Mucosa of descending colon (tissue), 3 donors: ENCODE data around the gene IL1RAP. TPM values are rescaled to one million over a fixed set of nuclear protein-coding genes. Genes with fewer than 3 reads are reported as not detected.

Source experiments
- ATAC-seq: fragments of 200-7000 bp; cut with Tn5 transposase; one replicate; pipeline ENCODE4 v1.9.1; 2020; ENCODE audit warnings: mild to moderate bottlenecking, moderate library complexity
- DNase-seq, 3 donors: peaks; one replicate each; pipeline ENCODE4 v3.0.0-alpha.2; 2020
- H3K36me3 ChIP-seq: fragments of 200-600 bp; one replicate; pipeline ENCODE4 v1.8.0; 2021; ENCODE audit warnings: low read depth, mild to moderate bottlenecking
- H3K4me1 ChIP-seq: fragments of 200-600 bp; one replicate; pipeline ENCODE4 v1.8.0; 2021; ENCODE audit warnings: low read depth, mild to moderate bottlenecking
- H3K4me3 ChIP-seq: fragments of 200-600 bp; one replicate; pipeline ENCODE4 v1.8.0; 2021; ENCODE audit warnings: mild to moderate bottlenecking
- H3K9me3 ChIP-seq: fragments of 200-600 bp; one replicate; pipeline ENCODE4 v1.8.0; 2021; ENCODE audit warnings: mild to moderate bottlenecking
- intact Hi-C, 2 donors: fragments of 100-400 bp; cut with DNase I in 1 of 2; cut with micrococcal nuclease in 1 of 2; formaldehyde crosslinking; loops; one replicate each; pipeline versions ENCODE4 v1.11.0 to v1.11.1; 2022; cut with DNase I, micrococcal nuclease
- total RNA-seq, 3 donors: library from RNA; stranded (reverse); fragmentation: NEBNext Ultra II Directional in 2 of 3; extraction: Animal tissue kit (Norgen Biotek cat#: 25700) in 2 of 3; gene quantifications; one replicate each; pipeline versions ENCODE4 v1.2.1 to v1.2.4, GENCODE V29; 2021 to 2023
- TF ChIP-seq, protein P1 (sequence below): fragments of 200-600 bp; IDR thresholded peaks from one replicate; pipeline ENCODE4 v1.8.0; 2022; ENCODE audit warnings: antibody characterized with exemption, mild to moderate bottlenecking
- donor health status: DM: no; HTN: no; CAD: no; lungs with moderate emphysema.
- donor health status: DM: no; HTN: no; CAD: no.
- donor health status: DM: no; HTN: yes; CAD: no.

Gene IL1RAP
- total RNA-seq, 3 donors from 2014 or later, result 4.8 to 8.3 (median 5.2) TPM

DNA sequence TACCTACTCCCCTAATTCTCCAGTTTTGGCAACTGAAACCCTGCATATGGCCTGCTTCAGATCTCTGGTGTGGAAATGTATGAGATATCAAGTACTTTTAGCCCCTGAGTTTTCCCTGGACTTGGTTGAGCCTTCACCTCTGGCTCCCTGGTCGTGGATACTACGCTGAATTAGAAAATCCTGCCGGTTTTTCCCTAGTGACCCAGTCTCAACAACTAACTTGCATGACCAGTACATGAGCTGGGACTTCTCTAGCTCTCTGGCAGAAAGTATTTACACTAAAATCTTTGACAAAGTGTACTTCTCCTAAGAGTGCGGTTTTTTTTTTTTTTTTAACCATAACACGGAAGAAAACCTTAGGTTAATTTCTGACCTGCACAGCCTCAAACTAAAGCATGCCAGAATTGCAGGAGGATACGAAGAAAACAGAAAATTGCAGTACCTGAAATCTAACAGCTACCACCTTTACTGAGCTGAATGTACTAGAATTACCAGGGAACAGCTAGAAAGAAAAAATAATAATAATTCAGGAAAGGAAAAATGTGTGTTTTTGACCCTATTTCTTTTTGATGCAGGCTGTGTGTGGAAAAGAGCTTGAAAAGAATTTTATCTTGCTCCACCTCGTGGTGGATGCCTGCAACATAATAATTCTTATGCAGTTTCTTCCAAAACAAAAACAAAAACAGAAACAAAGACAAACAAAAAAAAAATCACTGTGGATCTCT lies 183.1 kb downstream of the IL1RAP start:
- no peaks in the 10 kb centered on the region for H3K4me1 ChIP-seq
- no peak for ATAC-seq
- no peaks in the 10 kb centered on the region for H3K36me3 ChIP-seq
- DNase-seq, result peak in 1 of 3 donors; percentile 9
- intact Hi-C loops, result no loop called here
- H3K4me3 ChIP-seq, result no peak overlapping the region
- H3K9me3 ChIP-seq, result no peaks in the 10 kb centered on the region
- TF ChIP-seq, protein P1, sequence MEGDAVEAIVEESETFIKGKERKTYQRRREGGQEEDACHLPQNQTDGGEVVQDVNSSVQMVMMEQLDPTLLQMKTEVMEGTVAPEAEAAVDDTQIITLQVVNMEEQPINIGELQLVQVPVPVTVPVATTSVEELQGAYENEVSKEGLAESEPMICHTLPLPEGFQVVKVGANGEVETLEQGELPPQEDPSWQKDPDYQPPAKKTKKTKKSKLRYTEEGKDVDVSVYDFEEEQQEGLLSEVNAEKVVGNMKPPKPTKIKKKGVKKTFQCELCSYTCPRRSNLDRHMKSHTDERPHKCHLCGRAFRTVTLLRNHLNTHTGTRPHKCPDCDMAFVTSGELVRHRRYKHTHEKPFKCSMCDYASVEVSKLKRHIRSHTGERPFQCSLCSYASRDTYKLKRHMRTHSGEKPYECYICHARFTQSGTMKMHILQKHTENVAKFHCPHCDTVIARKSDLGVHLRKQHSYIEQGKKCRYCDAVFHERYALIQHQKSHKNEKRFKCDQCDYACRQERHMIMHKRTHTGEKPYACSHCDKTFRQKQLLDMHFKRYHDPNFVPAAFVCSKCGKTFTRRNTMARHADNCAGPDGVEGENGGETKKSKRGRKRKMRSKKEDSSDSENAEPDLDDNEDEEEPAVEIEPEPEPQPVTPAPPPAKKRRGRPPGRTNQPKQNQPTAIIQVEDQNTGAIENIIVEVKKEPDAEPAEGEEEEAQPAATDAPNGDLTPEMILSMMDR, result no peak

DNA sequence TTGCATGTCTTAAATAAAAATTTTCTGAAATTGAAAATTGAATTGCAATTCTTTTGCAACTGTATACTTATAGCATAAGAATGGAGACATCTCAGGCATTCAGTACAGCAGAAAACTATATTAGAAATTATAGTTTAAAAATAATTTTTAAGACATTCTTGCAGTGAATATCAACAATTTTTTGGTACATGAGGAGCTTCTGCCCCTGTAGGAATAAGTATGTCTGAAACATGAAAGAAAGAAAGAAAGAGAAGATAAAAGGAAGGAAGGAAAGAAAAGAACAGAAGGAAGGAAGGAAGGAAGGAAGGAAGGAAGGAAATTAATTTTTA lies 183.6 kb downstream of the IL1RAP start:
- Histone ChIP-seq H3K9me3 (no peaks in the 10 kb centered on the region), H3K4me3 (no peak overlapping the region), H3K36me3 (no peaks in the 10 kb centered on the region), H3K4me1 (no peaks in the 10 kb centered on the region)
- DNase-seq, result no peak
- intact Hi-C loops, result no loop called here
- no peak for ATAC-seq
- TF ChIP-seq, protein P1, result no peak

DNA sequence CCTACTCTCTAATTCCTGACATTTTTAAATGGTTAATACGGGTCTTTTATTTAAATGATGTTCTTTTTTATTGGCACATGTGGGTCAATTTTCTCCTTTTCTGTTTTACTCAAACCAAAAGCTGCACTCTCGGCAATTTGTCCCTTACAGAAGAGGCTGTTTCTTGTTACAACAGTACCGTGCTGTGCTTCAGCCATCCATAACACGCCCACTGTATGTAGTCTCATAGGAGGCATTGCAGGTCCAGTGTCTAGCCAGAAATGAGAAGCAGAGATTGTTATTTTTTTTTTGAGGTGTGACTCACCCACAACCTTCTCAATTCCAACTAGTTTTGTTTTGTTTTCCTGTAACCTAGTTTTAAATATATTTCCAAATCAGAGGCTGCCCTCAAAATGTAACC lies 184.0 kb downstream of the IL1RAP start:
- H3K4me3 ChIP-seq, result no peak overlapping the region
- no peaks in the 10 kb centered on the region for H3K36me3 ChIP-seq
- DNase-seq (no peak), ATAC-seq (no peak)
- intact Hi-C loops, result no loop called here
- TF ChIP-seq, protein P1, result no peak
- H3K4me1 ChIP-seq, result no peaks in the 10 kb centered on the region
- H3K9me3 ChIP-seq, result no peaks in the 10 kb centered on the region

DNA sequence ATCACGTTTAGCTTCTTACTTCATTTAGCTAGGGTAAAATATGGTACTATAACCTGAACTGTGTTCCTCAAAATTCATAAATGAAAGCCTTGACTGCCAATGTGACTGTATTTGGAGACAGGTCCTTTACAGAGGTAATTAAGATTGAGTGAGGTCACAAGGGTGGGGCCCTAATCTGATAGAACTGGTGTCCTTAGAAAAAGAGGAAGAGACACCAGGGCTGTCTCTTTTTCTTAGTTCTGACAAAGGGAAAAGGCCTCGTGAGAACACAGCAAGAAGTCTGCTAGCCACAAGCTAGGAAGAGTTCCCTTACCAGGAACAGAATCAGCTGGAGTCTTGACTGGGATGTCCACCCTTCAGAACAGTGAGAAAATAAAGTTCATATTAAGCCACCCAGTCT lies 185.9 kb downstream of the IL1RAP start:
- intact Hi-C loops, result no loop called here

DNA sequence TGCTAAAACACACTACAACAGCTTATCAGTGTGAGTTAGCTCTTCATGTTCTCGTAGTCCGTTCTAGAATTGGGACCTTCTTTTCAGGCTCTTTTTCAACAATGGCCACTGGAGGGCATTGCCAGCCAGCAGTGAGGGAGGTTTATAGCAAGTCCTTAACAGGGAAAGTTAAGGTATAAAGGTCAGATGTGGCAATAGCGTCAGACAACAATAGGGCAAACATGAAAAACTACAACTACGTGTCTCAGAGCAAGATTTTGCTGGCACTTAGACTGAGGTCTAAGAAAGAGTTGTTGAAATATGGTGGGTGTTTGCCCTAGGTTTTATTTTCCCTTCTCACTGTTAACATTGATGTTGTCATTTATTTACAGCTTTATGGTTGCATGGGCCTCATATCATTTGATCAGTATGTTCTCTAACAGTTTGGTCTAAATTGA lies 187.2 kb downstream of the IL1RAP start:
- TF ChIP-seq, protein P1, result no peak
- Histone ChIP-seq H3K9me3 (no peaks in the 10 kb centered on the region), H3K36me3 (no peaks in the 10 kb centered on the region), H3K4me3 (no peak overlapping the region), H3K4me1 (no peaks in the 10 kb centered on the region)
- ATAC-seq (peak; percentile 94), DNase-seq (peak in 2 of 3 donors; percentile 35 to 60)
- intact Hi-C loops, result no loop called here

More for the DNA sequence above, 185.9 kb downstream of the IL1RAP start:
- Histone ChIP-seq H3K9me3 (no peaks in the 10 kb centered on the region), H3K4me1 (no peaks in the 10 kb centered on the region), H3K4me3 (no peak overlapping the region), H3K36me3 (no peaks in the 10 kb centered on the region)
- TF ChIP-seq, protein P1, result no peak
- no peak for ATAC-seq
- DNase-seq, result no peak
